Gastrocnemius medialis (tissue), 4 donors: ENCODE measurements around the gene C6orf120. TPM values are rescaled to one million over a fixed set of nuclear protein-coding genes. Genes with fewer than 3 reads are reported as not detected.

Experiments
- ATAC-seq, 2 donors: fragments of 150-250 bp; one replicate each; pipeline ENCODE4 v1.9.1; 2016
- DNase-seq, 2 donors: peaks; one replicate each; pipeline ENCODE4 v3.0.0-alpha.2; 2019
- H3K27ac ChIP-seq, 4 donors: fragments of 200-600 bp; sonication (generic); 1 replicate in 1 of 4; 2 replicates in 3 of 4; pipeline ENCODE4 v1.5.1; 2016 to 2018; ENCODE audit warnings: mild to moderate bottlenecking in 2 of 4, moderate library complexity in 1 of 4
- H3K27me3 ChIP-seq, 3 donors: fragments of 200-600 bp; sonication (generic) in 2 of 3; 1 replicate in 1 of 3; 2 replicates in 2 of 3; pipeline versions ENCODE4 v1.5.1 to v1.6.0; 2016 to 2019; ENCODE audit warnings: mild to moderate bottlenecking in 1 of 3, moderate library complexity in 1 of 3
- H3K36me3 ChIP-seq, 2 donors: fragments of 200-600 bp; sonication (generic) in 1 of 2; one replicate each; pipeline ENCODE4 v1.5.1; 2017 to 2018
- H3K4me1 ChIP-seq, 2 donors: fragments of 200-600 bp; sonication (generic) in 1 of 2; one replicate each; pipeline ENCODE4 v1.5.1; 2016 to 2017; ENCODE audit warnings: mild to moderate bottlenecking in 2 of 2
- H3K4me3 ChIP-seq, 4 donors: fragments of 200-600 bp; sonication (generic) in 3 of 4; 1 replicate in 1 of 4; 2 replicates in 3 of 4; pipeline ENCODE4 v1.5.1; 2016 to 2019; ENCODE audit warnings: mild to moderate bottlenecking in 2 of 4
- H3K9me3 ChIP-seq, 3 donors: fragments of 200-600 bp; sonication (generic) in 2 of 3; 1 replicate in 1 of 3; 2 replicates in 2 of 3; pipeline ENCODE4 v1.5.1; 2016 to 2019
- CTCF ChIP-seq, 5 experiments: fragments of 450-650 bp in 3 of 5; fragments of 200-600 bp in 2 of 5; sonication (generic) in 2 of 5; IDR thresholded peaks in 4 of 5; conservative IDR thresholded peaks in 1 of 5; 1 replicate in 4 of 5; 2 replicates in 1 of 5; pipeline ENCODE4 v1.5.1; 2016 to 2019; ENCODE audit warnings: antibody characterized with exemption in 5 of 5, mild to moderate bottlenecking in 3 of 5, moderate library complexity in 3 of 5
- POLR2A ChIP-seq, 2 donors: fragments of 450-650 bp; IDR thresholded peaks; one replicate each; pipeline ENCODE4 v1.6.1; 2017; ENCODE audit warnings: antibody characterized with exemption in 2 of 2, mild to moderate bottlenecking in 2 of 2, moderate library complexity in 2 of 2
- in situ Hi-C, 4 donors: fragments of 200-750 bp; cut with MboI; loops; one replicate each; pipeline versions ENCODE4 v1.15.0 to v1.8.0; 2017; ENCODE audit warnings: low sequenced_read_pairs in 4 of 4
- intact Hi-C: fragments of 100-400 bp; cut with DNase I; formaldehyde crosslinking; loops from one replicate; pipeline ENCODE4 v1.15.1; 2023; ENCODE audit warnings: low total_unique reads
- total RNA-seq, 4 donors: library from RNA; depleted of rRNA; stranded (reverse); fragments of >200 nt; gene quantifications; one replicate each; pipeline versions ENCODE4 v1.1.0 to v1.2.3, GENCODE V29; 2016

C6orf120 gene
- total RNA-seq, 4 donors from 2014 or later, result 23.8 to 41.4 (median 29.4) TPM

- Histone ChIP-seq H3K9me3 (no peaks in the 10 kb centered on the region), H3K27ac (no peak overlapping the region), H3K4me3 (no peak overlapping the region), H3K27me3 (no peaks in the 10 kb centered on the region), H3K4me1 (no peaks in the 10 kb centered on the region), H3K36me3 (peaks cover 0 to 17% of the 10 kb centered on the region in 2 donors)
- TF ChIP-seq POLR2A (IDR thresholded peaks at IDR 0.05) (no peak), CTCF (IDR thresholded peaks at IDR 0.05 in 4 of 5, conservative IDR thresholded peaks at IDR 0.05 in 1 of 5) (no peak)
- in situ Hi-C loops, result no loop called here
- intact Hi-C loops, result no loop called here
- DNase-seq (no peak), ATAC-seq (no peak)
These were observed 40.6 kb upstream of the C6orf120 start for GRCh38 chr6:169661391-169661756.

DNA sequence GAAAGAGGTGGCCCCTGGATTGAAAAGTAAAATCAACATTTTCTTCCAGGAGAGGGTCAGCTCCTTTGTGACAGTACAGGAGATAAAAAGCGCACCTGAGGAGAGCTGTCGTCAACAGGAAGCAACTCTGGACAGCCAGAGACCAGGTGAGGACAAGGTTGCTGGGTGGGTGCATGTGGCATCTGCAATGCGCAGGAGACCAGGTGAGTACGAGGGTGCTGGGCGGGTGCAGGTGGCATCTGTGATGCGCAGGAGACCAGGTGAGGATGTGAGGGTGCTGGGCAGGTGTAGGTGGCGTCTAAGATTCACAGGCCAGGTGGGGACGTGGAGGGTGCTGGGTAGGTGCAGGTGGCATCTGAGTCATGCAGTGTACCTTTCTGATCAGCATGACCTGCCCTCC lies 38.5 kb upstream of the C6orf120 start:
- Histone ChIP-seq H3K4me3 (no peak overlapping the region), H3K4me1 (no peaks in the 10 kb centered on the region), H3K27ac (no peak overlapping the region), H3K27me3 (no peaks in the 10 kb centered on the region), H3K36me3 (peaks cover 0 to 24% of the 10 kb centered on the region in 2 donors), H3K9me3 (no peaks in the 10 kb centered on the region)
- intact Hi-C loops, result no loop called here
- no peak for DNase-seq
- TF ChIP-seq POLR2A (IDR thresholded peaks at IDR 0.05), result no peak
- no peak for TF ChIP-seq CTCF (IDR thresholded peaks at IDR 0.05 in 4 of 5, conservative IDR thresholded peaks at IDR 0.05 in 1 of 5)
- in situ Hi-C loops, result no loop called here
- ATAC-seq, result no peak

DNA sequence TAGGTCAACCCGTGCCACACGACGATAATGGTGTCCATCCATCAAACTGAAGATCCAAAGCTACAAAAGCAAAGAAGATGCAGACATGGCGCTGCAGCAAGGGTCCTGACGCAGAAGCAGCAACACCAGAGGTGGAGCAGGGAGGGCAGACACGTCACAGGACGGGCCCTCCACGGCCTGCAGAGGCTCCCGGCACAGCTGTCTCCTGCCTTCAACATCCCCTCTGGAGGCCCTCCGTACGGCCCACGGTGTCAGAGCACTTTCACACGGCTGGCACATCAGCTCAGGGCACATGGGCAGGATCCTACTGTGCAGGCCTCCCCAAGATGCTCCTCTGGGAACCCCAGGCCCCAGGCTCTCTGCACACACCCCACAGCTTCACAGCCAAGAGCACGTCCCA lies 37.7 kb upstream of the C6orf120 start:
- DNase-seq (no peak), ATAC-seq (no peak)
- H3K27ac ChIP-seq, result no peak overlapping the region
- in situ Hi-C loops (no loop called here), intact Hi-C loops (no loop called here)
- H3K4me1 ChIP-seq, result no peaks in the 10 kb centered on the region
- peaks cover 0 to 24% of the 10 kb centered on the region in 2 donors for H3K36me3 ChIP-seq
- TF ChIP-seq POLR2A (IDR thresholded peaks at IDR 0.05), result no peak
- no peak for TF ChIP-seq CTCF (IDR thresholded peaks at IDR 0.05 in 4 of 5, conservative IDR thresholded peaks at IDR 0.05 in 1 of 5)
- no peaks in the 10 kb centered on the region for H3K27me3 ChIP-seq
- H3K4me3 ChIP-seq, result no peak overlapping the region
- no peaks in the 10 kb centered on the region for H3K9me3 ChIP-seq

DNA sequence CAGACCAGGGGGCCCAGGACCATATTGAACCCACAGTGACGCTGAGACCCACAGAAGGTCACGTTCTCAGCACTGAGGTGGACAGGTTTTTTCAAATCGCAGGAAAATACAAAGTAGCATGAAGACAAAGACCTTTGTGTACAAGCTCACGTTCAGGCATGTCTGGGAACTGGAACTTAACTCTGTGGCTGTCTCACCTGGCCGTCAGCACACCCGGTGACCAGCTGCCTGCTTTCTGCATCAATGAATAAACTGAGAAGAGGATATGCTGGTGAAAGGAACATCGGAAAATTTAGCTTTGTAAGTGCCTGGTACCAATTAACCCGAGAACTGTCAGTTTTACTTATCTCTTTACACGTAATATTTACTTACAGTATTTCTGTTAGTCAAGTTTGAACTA lies 36.6 kb upstream of the C6orf120 start:
- ATAC-seq, result no peak
- Histone ChIP-seq H3K4me3 (no peak overlapping the region), H3K4me1 (no peaks in the 10 kb centered on the region), H3K27me3 (no peaks in the 10 kb centered on the region), H3K9me3 (no peaks in the 10 kb centered on the region), H3K27ac (no peak overlapping the region), H3K36me3 (peaks cover 0 to 24% of the 10 kb centered on the region in 2 donors)
- no peak for DNase-seq
- intact Hi-C loops, result no loop called here
- in situ Hi-C loops, result no loop called here
- TF ChIP-seq POLR2A (IDR thresholded peaks at IDR 0.05) (no peak), CTCF (IDR thresholded peaks at IDR 0.05 in 4 of 5, conservative IDR thresholded peaks at IDR 0.05 in 1 of 5) (no peak)

DNA sequence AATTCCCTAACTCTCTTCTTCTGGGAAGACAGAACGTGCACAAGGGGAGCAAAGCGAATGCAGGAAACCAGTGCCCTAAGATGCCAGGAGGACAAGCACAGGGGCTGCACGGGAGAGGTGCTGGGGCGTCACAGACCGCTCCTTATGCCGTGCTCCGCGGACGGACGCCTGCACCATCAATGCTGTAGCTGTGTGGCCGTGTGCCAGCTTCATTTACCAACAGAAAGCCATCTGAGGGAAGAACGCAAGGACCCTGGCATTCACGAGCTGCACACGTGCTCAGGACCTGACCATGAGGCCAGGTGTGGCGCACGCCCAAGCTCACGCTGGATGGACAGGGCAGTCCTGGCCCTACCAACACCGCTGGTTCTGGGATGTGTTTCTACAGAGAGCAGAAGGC lies 35.5 kb upstream of the C6orf120 start:
- Histone ChIP-seq H3K27ac (no peak overlapping the region), H3K9me3 (no peaks in the 10 kb centered on the region), H3K36me3 (peaks cover 0 to 24% of the 10 kb centered on the region in 2 donors), H3K4me1 (no peaks in the 10 kb centered on the region), H3K4me3 (no peak overlapping the region), H3K27me3 (no peaks in the 10 kb centered on the region)
- ATAC-seq, result no peak
- intact Hi-C loops (no loop called here), in situ Hi-C loops (no loop called here)
- TF ChIP-seq POLR2A (IDR thresholded peaks at IDR 0.05) (no peak), CTCF (IDR thresholded peaks at IDR 0.05 in 4 of 5, conservative IDR thresholded peaks at IDR 0.05 in 1 of 5) (no peak)
- no peak for DNase-seq
